Hepatocyte (in vitro differentiated cells): Measurements from ENCODE around the gene ZNF804B.

Experiments used
- CTCF ChIP-seq: fragments of 200-600 bp; sonication (generic); IDR thresholded peaks from 2 replicates; pipeline ENCODE4 v1.5.1; 2016; ENCODE audit warnings: antibody characterized with exemption, mild to moderate bottlenecking; ENCODE audit not compliant: poor library complexity
- EZH2 ChIP-seq: fragments of 200-600 bp; sonication (generic); IDR thresholded peaks from 2 replicates; pipeline ENCODE4 v1.6.1; 2016; ENCODE audit warnings: antibody characterized with exemption, mild to moderate bottlenecking, borderline replicate concordance
- EZH2phosphoT487 ChIP-seq: fragments of 200-600 bp; sonication (generic); IDR thresholded peaks from one replicate; pipeline ENCODE4 v1.6.1; 2018; ENCODE audit warnings: antibody characterized with exemption, mild to moderate bottlenecking, low read depth, moderate library complexity; ENCODE audit not compliant: unreplicated experiment, severe bottlenecking

- TF ChIP-seq CTCF (no peak), EZH2 (no peak), EZH2phosphoT487 (no peak)
Observed at GRCh38 chr7:88851220-88851619, 91.7 kb downstream of the ZNF804B start.
